Prostate gland (tissue), 2 donors: ENCODE measurements around the gene CGNL1.

ENCODE experiments used
- POLR2A ChIP-seq: fragments of 450-650 bp; IDR thresholded peaks from one replicate; pipeline ENCODE4 v1.6.1; 2016; ENCODE audit warnings: antibody characterized with exemption, mild to moderate bottlenecking
- POLR2AphosphoS5 ChIP-seq: sonication (generic); formaldehyde crosslinking; IDR thresholded peaks from one replicate; pipeline ENCODE4 v1.6.1; 2017; ENCODE audit warnings: antibody characterized with exemption
- TF ChIP-seq, protein P1 (sequence below), 4 experiments: fragments of 200-600 bp in 2 of 4; fragments of 450-650 bp in 2 of 4; sonication (generic) in 2 of 4; IDR thresholded peaks; 1 replicate in 3 of 4; 2 replicates in 1 of 4; pipeline ENCODE4 v1.5.1; 2016 to 2019; ENCODE audit warnings: antibody characterized with exemption in 4 of 4, mild to moderate bottlenecking in 2 of 4, moderate library complexity in 2 of 4

DNA sequence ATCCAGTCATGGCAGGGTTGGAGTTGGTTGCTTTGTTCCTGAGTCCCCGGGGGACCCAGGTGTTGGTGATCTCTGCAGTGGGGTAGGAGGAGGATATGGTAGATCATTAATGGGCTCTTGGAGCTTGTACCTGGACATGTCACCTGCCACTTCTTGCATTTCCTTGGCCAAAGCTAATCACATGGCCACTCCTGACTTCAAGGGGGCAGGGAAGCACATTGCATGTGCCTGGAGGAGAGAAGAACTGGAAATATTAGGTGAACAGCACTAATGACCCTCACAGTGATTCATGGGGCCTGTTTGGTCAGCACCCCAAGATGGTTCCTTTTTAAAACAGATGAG lies 128.3 kb downstream of the CGNL1 start:
- TF ChIP-seq, protein P1, sequence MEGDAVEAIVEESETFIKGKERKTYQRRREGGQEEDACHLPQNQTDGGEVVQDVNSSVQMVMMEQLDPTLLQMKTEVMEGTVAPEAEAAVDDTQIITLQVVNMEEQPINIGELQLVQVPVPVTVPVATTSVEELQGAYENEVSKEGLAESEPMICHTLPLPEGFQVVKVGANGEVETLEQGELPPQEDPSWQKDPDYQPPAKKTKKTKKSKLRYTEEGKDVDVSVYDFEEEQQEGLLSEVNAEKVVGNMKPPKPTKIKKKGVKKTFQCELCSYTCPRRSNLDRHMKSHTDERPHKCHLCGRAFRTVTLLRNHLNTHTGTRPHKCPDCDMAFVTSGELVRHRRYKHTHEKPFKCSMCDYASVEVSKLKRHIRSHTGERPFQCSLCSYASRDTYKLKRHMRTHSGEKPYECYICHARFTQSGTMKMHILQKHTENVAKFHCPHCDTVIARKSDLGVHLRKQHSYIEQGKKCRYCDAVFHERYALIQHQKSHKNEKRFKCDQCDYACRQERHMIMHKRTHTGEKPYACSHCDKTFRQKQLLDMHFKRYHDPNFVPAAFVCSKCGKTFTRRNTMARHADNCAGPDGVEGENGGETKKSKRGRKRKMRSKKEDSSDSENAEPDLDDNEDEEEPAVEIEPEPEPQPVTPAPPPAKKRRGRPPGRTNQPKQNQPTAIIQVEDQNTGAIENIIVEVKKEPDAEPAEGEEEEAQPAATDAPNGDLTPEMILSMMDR (IDR thresholded peaks at IDR 0.05), result no peak
- no peak for TF ChIP-seq POLR2A
- TF ChIP-seq POLR2AphosphoS5, result no peak
